ENCODE data around the gene CSF2RB. TPM values are rescaled to one million over a fixed set of nuclear protein-coding genes. Genes with fewer than 3 reads are reported as not detected.

The CSF2RB gene
- total RNA-seq, 1 experiment from 2014 or later: not detected

DNA sequence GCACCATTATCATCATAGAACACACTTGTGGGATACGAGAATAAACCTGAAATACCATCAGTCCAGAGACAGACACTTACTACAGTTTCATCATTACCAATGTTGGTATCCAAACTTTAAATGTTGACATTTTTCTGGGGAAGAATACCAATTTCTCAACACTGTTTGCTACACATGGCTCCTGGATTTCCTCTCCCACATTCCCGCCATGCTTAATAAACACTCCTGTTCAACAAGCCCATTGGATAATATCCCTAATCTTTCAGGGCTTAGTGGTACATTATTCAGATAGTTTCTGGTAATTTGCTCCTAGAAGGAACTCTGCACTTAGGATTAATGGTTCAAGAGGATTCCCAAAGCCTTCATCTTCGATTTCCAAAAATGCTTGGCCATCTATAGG lies 48.2 kb downstream of the CSF2RB start:
- H4K20me1 ChIP-seq (ENCODE audit: control insufficient read depth, insufficient read depth, insufficient read length): no peaks in the 10 kb centered on the region
- no peak overlapping the region for H3K56ac ChIP-seq (ENCODE audit: insufficient read length, low read depth, low read length)
- H3K23ac ChIP-seq (ENCODE audit: insufficient read length, low read depth, low read length): no peak overlapping the region
- no peak overlapping the region for H3K4me2 ChIP-seq (ENCODE audit: insufficient read depth, insufficient read length, low read length)
- Mint-ChIP-seq H3K27me3 (ENCODE audit: low read depth) (peaks cover 31% of the 10 kb centered on the region), H3K36me3 (ENCODE audit: insufficient read depth in 1 of 3, low read depth in 3 of 3) (peaks cover 3 to 8% (median 7%) of the 10 kb centered on the region in 3 experiments; a peak in 5 of 7 replicates), H3K27ac (no peak overlapping the region), H3K4me3 (no peak overlapping the region), H3K4me1 (peaks cover 10 to 20% of the 10 kb centered on the region in 2 experiments), H3K9me3 (peaks cover 17% of the 10 kb centered on the region in 2 experiments)
- no peaks in the 10 kb centered on the region for H3K23me2 ChIP-seq (ENCODE audit: insufficient read length, low read depth, low read length, poor library complexity, severe bottlenecking)
- no peak overlapping the region for H2AK5ac ChIP-seq (ENCODE audit: insufficient read length, low read length)
- no peaks in the 10 kb centered on the region for H3K4me1 ChIP-seq (ENCODE audit: insufficient read depth, low read length)
- no peak overlapping the region for H2BK12ac ChIP-seq (ENCODE audit: insufficient read length, low read depth, low read length)
- no peak for DNase-seq
- no peak overlapping the region for H3K9ac ChIP-seq (ENCODE audit: extremely low read depth, insufficient read length, low read length)
- H4K91ac ChIP-seq (ENCODE audit: insufficient read length, low read depth, low read length): no peak overlapping the region
- H2BK20ac ChIP-seq (ENCODE audit: low read depth, low read length, poor library complexity, severe bottlenecking): no peak overlapping the region
- TF ChIP-seq, protein P1, sequence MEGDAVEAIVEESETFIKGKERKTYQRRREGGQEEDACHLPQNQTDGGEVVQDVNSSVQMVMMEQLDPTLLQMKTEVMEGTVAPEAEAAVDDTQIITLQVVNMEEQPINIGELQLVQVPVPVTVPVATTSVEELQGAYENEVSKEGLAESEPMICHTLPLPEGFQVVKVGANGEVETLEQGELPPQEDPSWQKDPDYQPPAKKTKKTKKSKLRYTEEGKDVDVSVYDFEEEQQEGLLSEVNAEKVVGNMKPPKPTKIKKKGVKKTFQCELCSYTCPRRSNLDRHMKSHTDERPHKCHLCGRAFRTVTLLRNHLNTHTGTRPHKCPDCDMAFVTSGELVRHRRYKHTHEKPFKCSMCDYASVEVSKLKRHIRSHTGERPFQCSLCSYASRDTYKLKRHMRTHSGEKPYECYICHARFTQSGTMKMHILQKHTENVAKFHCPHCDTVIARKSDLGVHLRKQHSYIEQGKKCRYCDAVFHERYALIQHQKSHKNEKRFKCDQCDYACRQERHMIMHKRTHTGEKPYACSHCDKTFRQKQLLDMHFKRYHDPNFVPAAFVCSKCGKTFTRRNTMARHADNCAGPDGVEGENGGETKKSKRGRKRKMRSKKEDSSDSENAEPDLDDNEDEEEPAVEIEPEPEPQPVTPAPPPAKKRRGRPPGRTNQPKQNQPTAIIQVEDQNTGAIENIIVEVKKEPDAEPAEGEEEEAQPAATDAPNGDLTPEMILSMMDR (conservative IDR thresholded peaks at IDR 0.05): no peak
- H3K79me1 ChIP-seq (ENCODE audit: insufficient read depth, low read depth, low read length, poor library complexity, severe bottlenecking): no peaks in the 10 kb centered on the region
- no peak overlapping the region for H4K5ac ChIP-seq (ENCODE audit: insufficient read length, low read depth, low read length)
- H3K9me3 ChIP-seq (ENCODE audit: control insufficient read depth, low read depth, low read length): no peaks in the 10 kb centered on the region
- no peak overlapping the region for H2BK5ac ChIP-seq (ENCODE audit: insufficient read length, low read length)
- H3K18ac ChIP-seq (ENCODE audit: insufficient read length, low read depth, low read length): no peak overlapping the region
- H2BK120ac ChIP-seq (ENCODE audit: low read depth, low read length, poor library complexity, severe bottlenecking): no peak overlapping the region
- no peak overlapping the region for H3K27ac ChIP-seq (ENCODE audit: insufficient read length, low read depth, low read length)
- H2BK15ac ChIP-seq (ENCODE audit: low read depth, low read length): no peak overlapping the region
- H2AFZ ChIP-seq (ENCODE audit: low read length): no peak overlapping the region
- H3K14ac ChIP-seq (ENCODE audit: insufficient read depth, low read length): no peak overlapping the region
- H3K79me2 ChIP-seq (ENCODE audit: insufficient read depth, low read length): no peaks in the 10 kb centered on the region
- no peak overlapping the region for H3K4ac ChIP-seq (ENCODE audit: low read depth, low read length)
- WGBS (ENCODE audit: extremely low coverage, insufficient read length, low lambda C conversion rate): no CpG with 5 or more reads among the region's 3 CpGs
- H4K8ac ChIP-seq (replicated peaks; ENCODE audit: insufficient read length, low read depth, low read length): no peak overlapping the region
- no peaks in the 10 kb centered on the region for H3K27me3 ChIP-seq (ENCODE audit: insufficient read depth, low read length)
- H3T11ph ChIP-seq (ENCODE audit: low read length): no peak overlapping the region
